Endothelial cell of umbilical vein (primary cell): ENCODE measurements around the gene SAMSN1. TPM values are rescaled to one million over a fixed set of nuclear protein-coding genes. Genes with fewer than 3 reads are reported as not detected.

ENCODE experiments used
- BruUV-seq: library from RNA; stranded (reverse); fragments of 400-500 nt; replicated peaks from 2 replicates; lab custom pipeline; 2021; lab: Mats Ljungman, UMichigan
- CTCF ChIA-PET: fragments of 300-600, 350-600 bp; sonication (Branson Sonifier 250); formaldehyde crosslinking; loops from one replicate; lab custom pipeline; 2021; ENCODE audit warnings: antibody characterized with exemption, inconsistent platforms; lab: Charles Lee
- POLR2A ChIA-PET: fragments of 300-600, 350-600 bp; sonication (Branson Sonifier 250); formaldehyde crosslinking; loops from one replicate; lab custom pipeline; 2021; ENCODE audit warnings: antibody characterized with exemption, inconsistent platforms; lab: Charles Lee
- DNase-seq: peaks from one replicate; pipeline ENCODE4 v3.0.0-alpha.2; 2011; ENCODE audit warnings: low read depth, low spot score
- FAIRE-seq: peaks from 2 replicates; lab custom pipeline; 2011; peaks lifted over from hg19 to GRCh38; lab: Jason Lieb, UNC
- H2AFZ ChIP-seq: 2 replicates; pipeline ENCODE4 v1.6.0; 2012; ENCODE audit warnings: low read depth, low read length, control low read depth, inconsistent platforms
- H3K27ac ChIP-seq: 2 replicates; pipeline ENCODE4 v1.5.1; 2011; ENCODE audit warnings: low read depth, mild to moderate bottlenecking, control low read depth, low read length, moderate library complexity; ENCODE audit not compliant: insufficient read depth
- H3K27me3 ChIP-seq, 2 experiments: 2 replicates each; pipeline versions ENCODE4 v1.6.0 to v1.6.1; 2011; ENCODE audit warnings: low read length in 2 of 2, mixed read lengths in 1 of 2; ENCODE audit not compliant: control insufficient read depth in 2 of 2, insufficient read depth in 2 of 2
- H3K36me3 ChIP-seq, 2 experiments: 2 replicates in 1 of 2; 3 replicates in 1 of 2; pipeline ENCODE4 v1.5.1; 2011; ENCODE audit warnings: low read length in 2 of 2, mild to moderate bottlenecking in 1 of 2, moderate library complexity in 1 of 2; ENCODE audit not compliant: control insufficient read depth in 2 of 2, insufficient read depth in 2 of 2; ENCODE audit errors: extremely low read depth in 1 of 2
- H3K4me1 ChIP-seq: 3 replicates; pipeline ENCODE4 v1.5.1; 2011; ENCODE audit warnings: mild to moderate bottlenecking, low read length; ENCODE audit not compliant: control insufficient read depth, insufficient read depth; ENCODE audit errors: extremely low read depth
- H3K4me2 ChIP-seq: 2 replicates; pipeline ENCODE4 v1.6.1; 2011; ENCODE audit warnings: low read length, control low read depth, mixed read lengths; ENCODE audit not compliant: insufficient read depth
- H3K4me3 ChIP-seq, 3 experiments: fragments of 200-600 bp in 1 of 3; sonication (generic), shearing (Covaris generic) in 1 of 3; replicated peaks in 1 of 3; 2 replicates each; pipeline ENCODE4 v1.5.1; 2011 to 2016; ENCODE audit warnings: control low read depth in 3 of 3, low read length in 3 of 3, mild to moderate bottlenecking in 2 of 3, inconsistent platforms in 1 of 3, low read depth in 1 of 3, moderate library complexity in 1 of 3; ENCODE audit not compliant: insufficient read depth in 1 of 3
- H3K79me2 ChIP-seq: 2 replicates; pipeline ENCODE4 v1.6.0; 2012; ENCODE audit warnings: low read length, inconsistent platforms; ENCODE audit not compliant: control insufficient read depth, insufficient read depth
- H3K9ac ChIP-seq: replicated peaks from 2 replicates; pipeline ENCODE3; 2011; ENCODE audit warnings: low read length, control low read depth; ENCODE audit not compliant: insufficient read depth; ENCODE audit errors: extremely low read depth
- H3K9me1 ChIP-seq: replicated peaks from 3 replicates; pipeline ENCODE4 v1.6.0; 2011; ENCODE audit warnings: mild to moderate bottlenecking, low read length; ENCODE audit not compliant: control insufficient read depth, insufficient read depth; ENCODE audit errors: extremely low read depth
- H3K9me3 ChIP-seq: replicated peaks from 2 replicates; pipeline ENCODE4 v1.5.1; 2012; ENCODE audit warnings: low read length, inconsistent platforms; ENCODE audit not compliant: control insufficient read depth, insufficient read depth
- H4K20me1 ChIP-seq: replicated peaks from 2 replicates; pipeline ENCODE3; 2011; ENCODE audit warnings: mild to moderate bottlenecking, low read length; ENCODE audit not compliant: control insufficient read depth, insufficient read depth; ENCODE audit errors: extremely low read depth
- EZH2 ChIP-seq: IDR thresholded peaks from 2 replicates; pipeline ENCODE4 v1.6.1; 2012; ENCODE audit warnings: borderline replicate concordance, low read depth, mild to moderate bottlenecking, moderate library complexity, low read length, inconsistent platforms; ENCODE audit not compliant: severe bottlenecking
- FOS ChIP-seq: IDR thresholded peaks from 2 replicates; pipeline ENCODE4 v1.6.1; 2011; ENCODE audit warnings: mild to moderate bottlenecking, low read length, moderate library complexity, borderline replicate concordance; ENCODE audit not compliant: insufficient read depth
- GATA2 ChIP-seq: IDR thresholded peaks from 2 replicates; pipeline ENCODE4 v1.7.0; 2011; ENCODE audit warnings: low read depth, mild to moderate bottlenecking, moderate library complexity, mixed read lengths, low read length; ENCODE audit not compliant: insufficient read length, insufficient read depth
- JUN ChIP-seq: IDR thresholded peaks from 2 replicates; pipeline ENCODE4 v1.6.1; 2011; ENCODE audit warnings: borderline replicate concordance, low read depth; ENCODE audit not compliant: insufficient read length, insufficient read depth
- MYC ChIP-seq: IDR thresholded peaks from one replicate; pipeline ENCODE4 v1.6.1; 2011; ENCODE audit warnings: mild to moderate bottlenecking, low read depth, low read length
- POLR2A ChIP-seq: IDR thresholded peaks from 2 replicates; pipeline ENCODE4 v1.6.1; 2012; ENCODE audit warnings: low read depth, mild to moderate bottlenecking, control low read depth, low read length
- POLR2AphosphoS5 ChIP-seq: IDR thresholded peaks from 2 replicates; pipeline ENCODE4 v1.6.1; 2012; ENCODE audit warnings: low read depth, mild to moderate bottlenecking, control low read depth, low read length, moderate library complexity; ENCODE audit not compliant: insufficient read depth
- dilution Hi-C: fragments of 300-500 bp; cut with MboI; formaldehyde crosslinking; loops from one replicate; pipeline ENCODE4 v1.15.0; 2019; ENCODE audit warnings: low sequenced_read_pairs; ENCODE audit not compliant: extremely low pct_ligation_motif_present
- intact Hi-C: fragments of 100-400 bp; cut with micrococcal nuclease; formaldehyde crosslinking; loops from one replicate; pipeline ENCODE4 v1.10.0; 2022
- polyA plus RNA-seq, 4 experiments: library from polyadenylated mRNA; depleted of rRNA in 3 of 4; stranded (reverse) in 3 of 4; unstranded in 1 of 4; fragments of >200 nt; gene quantifications; 2 replicates each; pipeline versions ENCODE4 v1.2.1 to v1.2.3, GENCODE V29; 2011 to 2012; ENCODE audit warnings: missing spikeins in 1 of 4
- total RNA-seq: library from RNA; stranded (reverse); gene quantifications from 2 replicates; pipeline ENCODE4 v1.2.3, GENCODE V29; 2021
- TF ChIP-seq, protein P1 (sequence below), 2 donors: IDR thresholded peaks; 1 replicate in 1 of 2; 2 replicates in 1 of 2; pipeline ENCODE4 v1.5.1; 2011; ENCODE audit warnings: low read length in 2 of 2, mild to moderate bottlenecking in 2 of 2, moderate library complexity in 2 of 2, control low read depth in 1 of 2, inconsistent platforms in 1 of 2, low read depth in 1 of 2; ENCODE audit not compliant: insufficient read depth in 1 of 2; ENCODE audit errors: extremely low read depth in 1 of 2
- TF ChIP-seq, protein P2 (sequence below): IDR thresholded peaks from 2 replicates; pipeline ENCODE4 v1.6.1; 2011; ENCODE audit not compliant: insufficient read depth, insufficient read length

Gene SAMSN1
- total and polyA plus RNA-seq, 2 donors (not counting 3 experiments of a cell fraction or from before 2014, with no cell fraction given) = 2.5 to 5.3 TPM

DNA sequence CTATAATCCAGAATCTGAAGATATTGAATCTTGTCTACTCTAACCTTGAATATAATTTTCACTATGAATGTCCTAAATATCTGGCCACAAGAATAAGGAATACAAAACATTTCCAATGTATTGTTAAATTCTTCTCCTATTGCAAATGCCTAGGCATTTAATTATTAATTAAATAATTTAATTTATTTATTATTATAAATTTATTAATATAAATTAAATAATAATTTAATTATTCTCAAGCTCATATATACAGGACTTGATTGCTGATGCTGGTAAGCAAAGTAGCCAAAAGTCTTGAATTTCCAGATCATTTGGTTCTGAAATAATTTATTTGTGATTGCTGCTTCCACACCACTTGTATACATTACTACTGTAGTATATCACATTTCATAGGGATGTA lies 71.1 kb downstream of the SAMSN1 start:
- H2AFZ ChIP-seq = no peak overlapping the region
- H3K27ac ChIP-seq = no peak overlapping the region
- CTCF ChIA-PET = no interaction called here
- FAIRE-seq (no peak), DNase-seq (no peak)
- no peak overlapping the region for H3K4me3 ChIP-seq
- H3K36me3 ChIP-seq = no peaks in the 10 kb centered on the region
- H3K9me3 ChIP-seq = no peaks in the 10 kb centered on the region
- H3K27me3 ChIP-seq = no peaks in the 10 kb centered on the region
- POLR2A ChIA-PET = no interaction called here
- no peak for TF ChIP-seq GATA2
- no peak for TF ChIP-seq POLR2A
- TF ChIP-seq JUN = no peak
- no peak for TF ChIP-seq EZH2
- TF ChIP-seq FOS = no peak
- TF ChIP-seq, protein P1, sequence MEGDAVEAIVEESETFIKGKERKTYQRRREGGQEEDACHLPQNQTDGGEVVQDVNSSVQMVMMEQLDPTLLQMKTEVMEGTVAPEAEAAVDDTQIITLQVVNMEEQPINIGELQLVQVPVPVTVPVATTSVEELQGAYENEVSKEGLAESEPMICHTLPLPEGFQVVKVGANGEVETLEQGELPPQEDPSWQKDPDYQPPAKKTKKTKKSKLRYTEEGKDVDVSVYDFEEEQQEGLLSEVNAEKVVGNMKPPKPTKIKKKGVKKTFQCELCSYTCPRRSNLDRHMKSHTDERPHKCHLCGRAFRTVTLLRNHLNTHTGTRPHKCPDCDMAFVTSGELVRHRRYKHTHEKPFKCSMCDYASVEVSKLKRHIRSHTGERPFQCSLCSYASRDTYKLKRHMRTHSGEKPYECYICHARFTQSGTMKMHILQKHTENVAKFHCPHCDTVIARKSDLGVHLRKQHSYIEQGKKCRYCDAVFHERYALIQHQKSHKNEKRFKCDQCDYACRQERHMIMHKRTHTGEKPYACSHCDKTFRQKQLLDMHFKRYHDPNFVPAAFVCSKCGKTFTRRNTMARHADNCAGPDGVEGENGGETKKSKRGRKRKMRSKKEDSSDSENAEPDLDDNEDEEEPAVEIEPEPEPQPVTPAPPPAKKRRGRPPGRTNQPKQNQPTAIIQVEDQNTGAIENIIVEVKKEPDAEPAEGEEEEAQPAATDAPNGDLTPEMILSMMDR (IDR thresholded peaks at IDR 0.05; ENCODE audit: extremely low read depth in 1 of 2, insufficient read depth in 1 of 2, low read depth in 1 of 2, low read length in 2 of 2) = no peak
- TF ChIP-seq POLR2AphosphoS5 = no peak
- TF ChIP-seq MYC = no peak
- TF ChIP-seq, protein P2, sequence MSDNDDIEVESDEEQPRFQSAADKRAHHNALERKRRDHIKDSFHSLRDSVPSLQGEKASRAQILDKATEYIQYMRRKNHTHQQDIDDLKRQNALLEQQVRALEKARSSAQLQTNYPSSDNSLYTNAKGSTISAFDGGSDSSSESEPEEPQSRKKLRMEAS = no peak
- intact Hi-C loops = no loop called here
- dilution Hi-C loops = no loop called here
- no TSS peak for BruUV-seq
- H3K79me2 ChIP-seq = no peaks in the 10 kb centered on the region
- H3K9ac ChIP-seq = no peak overlapping the region
- H4K20me1 ChIP-seq = no peaks in the 10 kb centered on the region
- H3K4me1 ChIP-seq = no peaks in the 10 kb centered on the region
- no peaks in the 10 kb centered on the region for H3K9me1 ChIP-seq
- H3K4me2 ChIP-seq = no peak overlapping the region
